Fibroblast of skin of left biceps (primary cell): Measurements from ENCODE around the gene CEACAM3.

Source experiments
- DNase-seq, 2 experiments: peaks; one replicate each; pipeline ENCODE4 v3.0.0-alpha.2; 2013; ENCODE audit warnings: low read depth in 2 of 2

The CEACAM3 gene

DNA sequence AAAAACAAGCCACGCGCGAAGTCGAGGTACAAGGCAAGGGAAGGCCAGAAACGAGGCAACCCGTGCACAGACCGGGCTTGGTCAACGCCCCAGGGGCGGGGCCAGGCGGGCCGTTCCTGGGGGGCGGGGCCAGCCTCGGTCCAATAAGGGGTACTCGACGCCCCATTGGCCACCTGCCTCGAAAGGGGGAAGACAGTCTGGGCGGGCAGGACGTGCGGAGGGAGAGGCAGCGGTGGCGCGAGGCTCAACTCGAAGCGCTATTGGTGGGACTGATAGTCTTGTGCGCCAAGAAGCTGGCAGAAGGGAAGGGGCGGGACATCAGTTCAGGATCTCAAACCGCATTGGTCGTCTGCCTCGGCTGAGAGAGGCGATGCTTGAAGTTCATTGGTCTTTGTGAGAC is 48.2 kb downstream of the CEACAM3 start, which contains the start of gene LYPD4:
Gene LYPD4 (minus strand): TSS at position 83 of the 400 bp plus-strand sequence. CDS start 5,398 bp downstream, outside the sequence.
- DNase-seq: no peak

DNA sequence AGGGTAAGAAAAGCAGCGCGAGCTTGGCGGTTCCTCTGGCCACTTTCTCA is 48.4 kb downstream of the CEACAM3 start, which contains the start of gene DMRTC2:
Gene DMRTC2 (plus strand): TSS at position 42 of the 50 bp plus-strand sequence. CDS start 2,387 bp downstream, outside the sequence.
- no peak for DNase-seq

DNA sequence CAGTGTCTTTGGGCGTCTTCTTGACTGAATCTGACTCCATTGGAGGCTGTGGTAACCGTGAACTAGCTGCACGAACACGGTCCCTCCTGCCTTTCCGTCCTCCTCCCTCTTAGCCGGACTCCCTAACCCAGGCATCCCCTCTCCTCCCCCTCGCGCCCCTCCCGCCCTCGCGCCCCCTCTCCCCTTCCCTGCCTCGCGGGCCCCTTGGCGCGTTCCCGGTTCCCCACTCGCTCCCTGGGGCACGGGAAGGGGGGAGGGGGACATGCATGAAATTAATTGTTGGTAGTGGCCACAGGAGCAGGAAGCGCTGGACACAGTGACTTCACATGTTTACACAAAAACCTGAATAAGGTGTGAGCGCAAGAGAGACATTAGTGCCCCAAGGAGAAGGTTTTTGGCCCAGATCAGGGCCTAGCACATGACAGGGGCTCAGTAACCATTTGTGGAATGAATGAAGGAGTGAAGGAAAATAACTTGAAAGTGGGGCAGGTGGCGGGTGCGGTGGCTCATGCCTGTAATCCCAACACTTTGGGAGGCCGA is 48.7 kb downstream of the CEACAM3 start:
- no peak for DNase-seq

DNA sequence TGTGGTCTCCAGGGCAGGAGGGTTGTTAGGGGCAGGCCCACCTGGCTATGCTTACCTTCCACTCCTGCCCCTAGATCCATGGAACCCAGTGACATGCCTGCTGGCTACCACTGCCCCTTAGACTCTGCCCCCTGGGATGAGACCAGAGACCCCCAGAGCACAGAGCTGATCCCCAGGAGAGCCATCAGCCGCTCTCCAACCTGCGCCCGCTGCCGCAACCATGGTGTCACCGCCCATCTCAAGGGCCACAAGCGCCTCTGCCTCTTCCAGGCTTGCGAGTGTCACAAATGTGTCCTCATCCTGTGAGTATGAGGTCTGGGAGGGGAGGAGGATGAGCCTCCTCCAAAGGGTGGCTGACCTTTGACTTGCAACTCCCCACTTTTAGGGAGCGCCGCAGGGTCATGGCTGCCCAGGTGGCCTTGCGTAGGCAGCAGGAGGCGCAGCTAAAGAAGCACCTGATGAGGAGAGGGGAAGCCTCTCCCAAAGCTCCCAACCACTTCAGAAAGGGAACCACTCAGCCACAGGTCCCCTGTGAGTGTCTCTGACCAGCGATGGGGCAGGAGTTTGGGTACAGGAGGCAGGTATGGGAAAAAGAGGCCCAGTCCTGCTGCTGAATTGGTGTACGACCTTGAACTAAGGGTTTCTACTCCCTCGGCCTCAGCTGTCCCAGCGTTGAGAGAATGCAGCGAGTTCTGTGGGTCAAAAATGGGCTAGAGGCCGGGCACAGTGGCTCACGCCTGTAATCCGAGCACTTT is 51.1 kb downstream of the CEACAM3 start:
- no peak for DNase-seq

DNA sequence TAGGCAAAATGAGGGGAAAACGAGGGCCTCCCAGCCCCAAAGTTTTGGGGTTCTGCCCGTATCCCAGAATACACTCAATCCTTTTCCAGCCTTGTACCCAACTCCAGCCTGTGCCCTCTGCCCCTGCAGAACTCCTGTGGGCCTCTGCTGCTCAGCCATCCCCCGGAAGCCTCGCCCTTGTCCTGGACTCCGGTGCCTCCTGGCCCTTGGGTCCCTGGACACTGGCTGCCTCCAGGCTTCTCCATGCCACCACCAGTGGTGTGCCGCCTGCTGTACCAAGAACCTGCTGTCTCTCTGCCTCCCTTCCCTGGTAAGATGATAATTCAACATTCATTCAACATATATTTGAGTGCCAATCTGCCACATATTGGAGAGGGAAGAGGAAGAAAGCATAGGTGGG is 52.3 kb downstream of the CEACAM3 start:
- DNase-seq: no peak

DNA sequence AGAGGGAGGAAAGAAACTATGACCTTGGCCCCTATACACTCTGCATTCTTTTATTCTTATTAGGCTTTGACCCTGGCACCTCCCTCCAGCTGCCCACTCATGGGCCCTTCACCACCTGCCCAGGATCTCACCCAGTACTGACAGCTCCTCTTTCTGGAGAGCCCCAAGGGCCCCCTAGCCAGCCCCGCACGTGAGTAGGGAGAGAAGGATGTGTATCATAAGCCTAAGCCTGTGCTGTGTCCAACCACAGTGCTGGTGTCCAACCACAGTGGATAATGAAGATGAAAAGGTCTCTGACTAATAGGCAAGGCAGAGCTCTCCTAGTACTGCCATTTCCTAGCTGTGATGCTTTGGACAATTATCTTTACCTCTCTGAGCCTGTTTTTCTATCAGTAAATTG is 52.7 kb downstream of the CEACAM3 start:
- no peak for DNase-seq

DNA sequence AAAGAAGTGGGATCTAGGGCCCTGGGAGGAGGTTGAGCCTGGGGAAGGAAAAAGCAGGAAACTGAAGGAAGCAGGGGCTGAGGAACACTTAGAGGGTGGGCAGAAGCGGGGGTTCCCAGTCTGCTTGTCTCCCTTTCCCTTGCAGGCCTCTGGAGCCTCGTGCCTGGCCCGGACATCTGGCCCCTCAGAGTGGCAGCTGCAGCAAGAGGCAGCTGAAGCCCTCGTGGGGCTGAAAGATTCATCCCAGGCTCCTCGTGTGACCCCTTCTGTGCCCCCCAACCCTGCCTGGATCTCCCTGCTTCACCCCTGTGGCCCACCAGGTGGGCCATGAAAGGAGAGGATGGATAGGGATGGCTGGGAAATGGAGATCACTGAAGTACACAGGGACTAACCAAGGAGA is 54.0 kb downstream of the CEACAM3 start:
- no peak for DNase-seq

DNA sequence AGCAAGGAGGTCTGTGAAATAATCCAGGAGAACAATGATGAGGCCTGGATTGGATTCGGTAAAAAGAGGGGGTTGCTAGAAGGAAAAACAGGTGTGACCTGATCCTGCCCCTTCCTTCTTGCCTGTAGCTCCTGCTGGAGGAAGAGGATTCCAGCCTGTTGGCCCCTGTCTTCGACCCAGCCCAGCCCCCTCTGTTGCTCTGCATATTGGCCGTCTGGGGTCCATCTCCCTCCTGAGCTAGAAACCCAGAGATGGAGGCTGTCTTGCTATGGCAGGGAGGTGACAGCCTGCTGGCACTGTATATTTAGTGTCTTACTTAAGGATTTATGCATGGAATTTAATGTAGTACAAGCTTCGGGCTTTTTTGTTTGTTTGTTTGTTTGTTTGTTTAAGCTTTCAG is 55.1 kb downstream of the CEACAM3 start:
- no peak for DNase-seq

DNA sequence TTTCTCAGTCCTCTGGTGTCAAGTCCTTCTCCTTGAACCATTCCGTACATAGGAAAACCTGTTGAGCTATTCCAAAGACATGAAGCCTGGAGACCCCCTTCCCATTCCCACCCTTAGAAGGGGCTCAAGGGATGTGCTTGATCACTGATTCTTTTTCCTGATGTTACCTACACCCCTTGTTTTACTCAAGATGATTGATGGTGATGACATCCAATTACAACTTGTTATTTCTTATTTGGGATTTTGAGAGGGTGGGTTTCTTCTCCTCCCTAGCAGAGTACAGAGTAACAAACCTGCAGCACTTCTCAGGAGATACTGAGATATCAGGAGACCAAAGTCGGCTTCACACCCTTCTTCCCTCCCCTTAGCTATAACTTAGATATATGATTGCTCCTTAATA is 57.0 kb downstream of the CEACAM3 start:
- DNase-seq: no peak

DNA sequence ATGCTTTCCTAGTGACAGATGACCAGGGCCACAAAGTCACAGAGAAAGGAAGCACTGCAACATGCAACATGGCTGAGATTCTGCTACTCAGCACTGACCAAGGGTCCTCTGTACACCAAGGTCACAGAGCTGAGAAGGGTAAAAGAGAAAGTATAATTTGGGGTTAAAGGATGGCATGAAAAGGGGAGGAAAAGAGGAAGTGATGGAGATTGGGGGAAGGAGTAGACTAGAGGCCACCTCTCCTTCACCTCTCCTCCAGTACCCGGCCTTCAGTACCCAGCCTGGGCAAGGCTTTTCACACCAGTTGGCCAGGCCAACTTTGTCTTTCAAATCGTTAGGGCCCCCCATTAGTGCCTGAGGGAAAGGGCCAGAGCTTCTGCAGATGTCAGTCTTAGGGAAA is 57.4 kb downstream of the CEACAM3 start:
- DNase-seq: no peak

DNA sequence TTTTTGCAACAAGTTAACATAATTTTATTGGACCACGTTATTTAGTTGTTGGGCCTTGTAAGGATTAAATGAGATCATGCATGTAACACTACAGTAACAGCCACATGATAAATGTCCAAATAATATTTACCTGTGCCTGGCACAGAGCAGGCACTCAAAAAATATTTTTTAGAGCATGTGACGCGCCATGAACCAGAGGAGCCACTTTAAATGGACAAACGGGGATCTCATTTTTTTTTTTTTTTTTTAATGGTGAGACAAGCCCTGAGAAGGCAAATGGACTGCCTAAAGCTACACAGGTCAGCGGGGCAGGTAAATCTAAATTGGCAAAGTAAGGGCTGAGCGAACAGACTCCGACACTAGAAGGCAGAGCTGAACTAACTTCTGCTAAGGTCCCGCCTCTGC is 62.8 kb downstream of the CEACAM3 start:
- DNase-seq: no peak

DNA sequence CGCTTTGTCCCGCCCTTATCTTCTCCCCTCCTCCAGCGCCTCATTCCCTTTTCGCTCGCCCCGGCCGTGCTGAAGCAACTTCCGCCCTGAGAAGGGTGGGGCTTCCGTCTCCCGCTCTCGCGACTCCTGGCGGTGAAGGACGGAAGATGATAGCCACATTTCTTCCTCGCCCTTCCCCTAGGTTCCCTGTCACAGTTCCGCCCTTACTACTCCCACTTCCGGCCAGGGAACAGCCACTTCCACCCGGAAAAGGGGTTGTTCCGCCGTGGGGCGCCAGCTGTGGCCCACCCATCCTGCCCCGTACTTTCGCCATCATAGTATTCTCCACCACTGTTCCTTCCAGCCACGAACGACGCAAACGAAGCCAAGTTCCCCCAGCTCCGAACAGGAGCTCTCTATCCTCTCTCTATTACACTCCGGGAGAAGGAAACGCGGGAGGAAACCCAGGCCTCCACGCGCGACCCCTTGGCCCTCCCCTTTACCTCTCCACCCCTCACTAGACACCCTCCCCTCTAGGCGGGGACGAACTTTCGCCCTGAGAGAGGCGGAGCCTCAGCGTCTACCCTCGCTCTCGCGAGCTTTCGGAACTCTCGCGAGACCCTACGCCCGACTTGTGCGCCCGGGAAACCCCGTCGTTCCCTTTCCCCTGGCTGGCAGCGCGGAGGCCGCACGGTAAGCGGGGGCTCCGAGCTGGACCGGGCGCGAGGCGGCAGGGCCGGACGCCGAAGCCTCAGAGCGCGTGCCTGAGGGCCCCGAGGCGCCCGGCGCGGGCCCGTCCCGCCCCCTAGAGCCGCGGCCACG is 63.4 kb downstream of the CEACAM3 start, which contains the start of gene RPS19:
Gene RPS19 (plus strand): TSS at position 638 of the 801 bp plus-strand sequence. CDS start 520 bp downstream, outside the sequence.
- peak; percentile 96 for DNase-seq

DNA sequence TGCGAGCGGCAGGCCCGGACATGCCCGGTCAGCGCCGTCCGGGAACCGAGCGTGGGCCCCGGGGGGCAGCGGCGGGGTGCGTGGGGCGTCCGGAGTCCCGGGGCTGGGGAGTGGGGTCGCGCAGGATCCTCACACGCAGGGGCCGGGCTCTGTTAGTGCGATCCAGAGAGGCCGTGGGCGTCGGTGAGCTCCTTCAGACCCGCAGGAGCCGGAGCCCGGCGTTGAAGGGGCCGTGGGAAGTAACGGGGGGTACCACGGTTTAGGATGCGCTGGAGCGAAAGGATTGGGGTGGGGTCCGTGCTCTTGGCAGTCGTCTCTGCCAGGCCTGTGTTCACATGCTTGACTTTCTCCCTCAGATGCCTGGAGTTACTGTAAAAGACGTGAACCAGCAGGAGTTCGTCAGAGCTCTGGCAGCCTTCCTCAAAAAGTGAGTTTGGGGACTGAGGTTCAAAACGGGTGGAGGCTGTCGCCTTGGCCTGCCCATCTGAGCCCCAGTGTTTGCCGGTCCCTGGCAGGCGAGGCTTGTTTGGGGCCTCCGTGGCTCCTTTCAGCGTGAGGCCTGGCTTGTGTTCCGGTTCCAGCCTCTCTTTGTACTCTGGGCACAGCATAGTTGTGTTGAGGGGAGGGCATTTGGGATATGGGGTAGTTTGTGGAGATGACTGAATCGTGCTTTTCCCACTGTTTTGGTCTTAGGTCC is 64.2 kb downstream of the CEACAM3 start:
- no peak for DNase-seq
